Neural cell (in vitro differentiated cells): ENCODE measurements around the gene SUGCT.

Source experiments
- EP300 ChIP-seq: fragments of 450-650 bp; conservative IDR thresholded peaks from 2 replicates; pipeline ENCODE4 v1.6.1; 2014; ENCODE audit warnings: antibody characterized with exemption, mild to moderate bottlenecking, moderate library complexity; ENCODE audit not compliant: poor library complexity, severe bottlenecking
- REST ChIP-seq: IDR thresholded peaks from 2 replicates; pipeline ENCODE4 v1.6.1; 2012; ENCODE audit warnings: borderline replicate concordance
- TF ChIP-seq, protein P1 (sequence below): fragments of 450-650 bp; IDR thresholded peaks from 2 replicates; pipeline ENCODE4 v1.5.1; 2014; ENCODE audit warnings: antibody characterized with exemption, mild to moderate bottlenecking, moderate library complexity; ENCODE audit not compliant: poor library complexity, severe bottlenecking

DNA sequence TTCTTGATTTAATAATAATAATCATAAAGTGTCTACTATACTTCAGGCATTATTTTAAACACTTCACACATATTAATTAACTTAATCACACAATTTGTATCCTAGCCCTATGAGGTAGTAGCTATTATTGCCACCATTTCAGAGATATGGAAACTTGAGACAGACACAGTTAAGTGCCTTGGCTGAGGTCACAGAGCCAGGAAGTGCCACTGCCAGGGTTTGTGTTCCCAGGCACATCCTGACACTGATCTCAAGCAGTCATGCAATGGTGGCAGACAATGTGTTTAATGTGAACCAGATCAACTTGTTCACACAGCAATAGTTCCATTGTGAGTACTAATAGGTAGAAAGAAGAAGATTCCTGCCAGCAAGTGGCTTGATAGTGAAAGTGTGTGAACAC, 666.0 kb downstream of the SUGCT start:
- TF ChIP-seq, protein P1, sequence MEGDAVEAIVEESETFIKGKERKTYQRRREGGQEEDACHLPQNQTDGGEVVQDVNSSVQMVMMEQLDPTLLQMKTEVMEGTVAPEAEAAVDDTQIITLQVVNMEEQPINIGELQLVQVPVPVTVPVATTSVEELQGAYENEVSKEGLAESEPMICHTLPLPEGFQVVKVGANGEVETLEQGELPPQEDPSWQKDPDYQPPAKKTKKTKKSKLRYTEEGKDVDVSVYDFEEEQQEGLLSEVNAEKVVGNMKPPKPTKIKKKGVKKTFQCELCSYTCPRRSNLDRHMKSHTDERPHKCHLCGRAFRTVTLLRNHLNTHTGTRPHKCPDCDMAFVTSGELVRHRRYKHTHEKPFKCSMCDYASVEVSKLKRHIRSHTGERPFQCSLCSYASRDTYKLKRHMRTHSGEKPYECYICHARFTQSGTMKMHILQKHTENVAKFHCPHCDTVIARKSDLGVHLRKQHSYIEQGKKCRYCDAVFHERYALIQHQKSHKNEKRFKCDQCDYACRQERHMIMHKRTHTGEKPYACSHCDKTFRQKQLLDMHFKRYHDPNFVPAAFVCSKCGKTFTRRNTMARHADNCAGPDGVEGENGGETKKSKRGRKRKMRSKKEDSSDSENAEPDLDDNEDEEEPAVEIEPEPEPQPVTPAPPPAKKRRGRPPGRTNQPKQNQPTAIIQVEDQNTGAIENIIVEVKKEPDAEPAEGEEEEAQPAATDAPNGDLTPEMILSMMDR: no peak
- TF ChIP-seq EP300 (no peak), REST (no peak)
